CD14-positive monocyte (primary cell): Measurements from ENCODE around the gene VIM. TPM values are rescaled to one million over a fixed set of nuclear protein-coding genes. Genes with fewer than 3 reads are reported as not detected.

Experiments
- DNase-seq, 3 donors: peaks; one replicate each; pipeline ENCODE4 v3.0.0-alpha.2; 2011 to 2022
- H2AFZ ChIP-seq: 2 replicates; pipeline ENCODE4 v1.6.0; 2012; ENCODE audit warnings: mild to moderate bottlenecking, low read depth, low read length, inconsistent platforms; ENCODE audit not compliant: insufficient read depth, poor library complexity, severe bottlenecking
- H3K27ac ChIP-seq, 2 donors: 1 replicate in 1 of 2; 2 replicates in 1 of 2; pipeline ENCODE4 v1.5.1; 2012 to 2013; ENCODE audit warnings: low read length in 2 of 2, control low read depth in 1 of 2, inconsistent platforms in 1 of 2, low read depth in 1 of 2, mild to moderate bottlenecking in 1 of 2
- H3K27me3 ChIP-seq, 2 donors: one replicate each; pipeline versions ENCODE4 v1.6.0 to v1.6.1; 2011 to 2013; ENCODE audit warnings: low read length in 2 of 2; ENCODE audit not compliant: control insufficient read depth in 2 of 2, insufficient read depth in 2 of 2
- H3K36me3 ChIP-seq, 2 donors: replicated peaks in 1 of 2; 1 replicate in 1 of 2; 2 replicates in 1 of 2; pipeline versions ENCODE4 v1.5.1 to v1.6.1; 2012 to 2013; ENCODE audit warnings: low read length in 2 of 2, control low read depth in 1 of 2, inconsistent platforms in 1 of 2, mild to moderate bottlenecking in 1 of 2; ENCODE audit not compliant: insufficient read depth in 2 of 2, control insufficient read depth in 1 of 2
- H3K4me1 ChIP-seq, 2 donors: 1 replicate in 1 of 2; 2 replicates in 1 of 2; pipeline versions ENCODE4 v1.5.1 to v1.6.1; 2012 to 2013; ENCODE audit warnings: low read length in 2 of 2, control low read depth in 1 of 2, inconsistent platforms in 1 of 2, mild to moderate bottlenecking in 1 of 2, moderate library complexity in 1 of 2; ENCODE audit not compliant: insufficient read depth in 2 of 2, control insufficient read depth in 1 of 2
- H3K4me2 ChIP-seq: replicated peaks from 2 replicates; pipeline ENCODE3; 2012; ENCODE audit warnings: low read length, moderate library complexity, mild to moderate bottlenecking; ENCODE audit not compliant: poor library complexity, severe bottlenecking; ENCODE audit errors: extremely low read depth
- H3K4me3 ChIP-seq, 3 experiments: fragments of 200-600 bp in 1 of 3; sonication (generic) in 1 of 3; replicated peaks in 1 of 3; 1 replicate in 2 of 3; 2 replicates in 1 of 3; pipeline ENCODE4 v1.5.1; 2011 to 2013; ENCODE audit warnings: low read length in 3 of 3, mild to moderate bottlenecking in 3 of 3, control low read depth in 2 of 3, low read depth in 2 of 3, inconsistent platforms in 1 of 3, moderate library complexity in 1 of 3
- H3K79me2 ChIP-seq: 2 replicates; pipeline ENCODE4 v1.6.0; 2012; ENCODE audit warnings: mild to moderate bottlenecking, control low read depth, inconsistent platforms, low read length, moderate library complexity; ENCODE audit not compliant: insufficient read depth
- H3K9ac ChIP-seq: 2 replicates; pipeline ENCODE4 v1.6.0; 2017; ENCODE audit warnings: low read length, mild to moderate bottlenecking; ENCODE audit not compliant: insufficient read depth, poor library complexity, severe bottlenecking
- H3K9me3 ChIP-seq, 2 donors: replicated peaks in 1 of 2; 1 replicate in 1 of 2; 2 replicates in 1 of 2; pipeline versions ENCODE4 v1.5.1 to v1.6.1; 2012 to 2013; ENCODE audit warnings: low read length in 2 of 2, control low read depth in 1 of 2; ENCODE audit not compliant: control insufficient read depth in 1 of 2, insufficient read depth in 1 of 2
- H4K20me1 ChIP-seq: 2 replicates; pipeline ENCODE4 v1.6.0; 2012; ENCODE audit warnings: mild to moderate bottlenecking, low read length, control low read depth, moderate library complexity; ENCODE audit not compliant: insufficient read depth
- H3K27ac Mint-ChIP-seq, 7 donors: one replicate each; pipeline ENCODE4 v1.8.0; 2020; ENCODE audit warnings: mild to moderate bottlenecking in 7 of 7, mixed read lengths in 7 of 7, moderate library complexity in 6 of 7, inconsistent platforms in 2 of 7
- H3K27me3 Mint-ChIP-seq, 3 donors: one replicate each; pipeline ENCODE4 v1.8.0; 2021 to 2022; ENCODE audit warnings: low read depth in 3 of 3, mild to moderate bottlenecking in 3 of 3, mixed read lengths in 3 of 3, moderate library complexity in 3 of 3, inconsistent platforms in 1 of 3
- H3K36me3 Mint-ChIP-seq, 2 donors: one replicate each; pipeline ENCODE4 v1.8.0; 2020; ENCODE audit warnings: mixed read lengths in 2 of 2, inconsistent platforms in 1 of 2, mild to moderate bottlenecking in 1 of 2
- H3K4me1 Mint-ChIP-seq: one replicate; pipeline ENCODE4 v1.8.0; 2020; ENCODE audit warnings: mild to moderate bottlenecking, mixed read lengths
- H3K4me3 Mint-ChIP-seq, 2 donors: one replicate each; pipeline ENCODE4 v1.8.0; 2020; ENCODE audit warnings: mild to moderate bottlenecking in 2 of 2, mixed read lengths in 2 of 2, moderate library complexity in 1 of 2
- H3K9me3 Mint-ChIP-seq, 7 donors: one replicate each; pipeline ENCODE4 v1.8.0; 2020 to 2022; ENCODE audit warnings: mixed read lengths in 7 of 7, mild to moderate bottlenecking in 6 of 7, moderate library complexity in 6 of 7, inconsistent platforms in 2 of 7
- WGBS: methylation state at CpG from one replicate; pipeline ENCODE4 v1.1.5; 2013; ENCODE audit warnings: missing lambda C conversion rate; ENCODE audit not compliant: insufficient coverage; 5-methylcytosine and 5-hydroxymethylcytosine counted together
- intact Hi-C, 2 donors: fragments of 100-400 bp; cut with micrococcal nuclease; formaldehyde crosslinking; loops; one replicate each; pipeline versions ENCODE4 v1.15.0 to v1.15.1; 2023
- polyA plus RNA-seq, 3 donors: library from polyadenylated mRNA; depleted of rRNA in 1 of 3; unstranded in 2 of 3; stranded (reverse) in 1 of 3; fragments of 300-500 nt in 2 of 3; fragments of >200 nt in 1 of 3; fragmentation: Illumina TruSeq in 2 of 3; gene quantifications; 1 replicate in 2 of 3; 2 replicates in 1 of 3; pipeline ENCODE4 v1.2.3, GENCODE V29; 2012 to 2021
- TF ChIP-seq, protein P1 (sequence below): fragments of 200-600 bp; IDR thresholded peaks from one replicate; pipeline ENCODE4 v1.8.0; 2022; ENCODE audit warnings: antibody characterized with exemption, mild to moderate bottlenecking

The VIM gene
- polyA plus RNA-seq, 3 donors: 697 to 4,055 (median 932) TPM

DNA sequence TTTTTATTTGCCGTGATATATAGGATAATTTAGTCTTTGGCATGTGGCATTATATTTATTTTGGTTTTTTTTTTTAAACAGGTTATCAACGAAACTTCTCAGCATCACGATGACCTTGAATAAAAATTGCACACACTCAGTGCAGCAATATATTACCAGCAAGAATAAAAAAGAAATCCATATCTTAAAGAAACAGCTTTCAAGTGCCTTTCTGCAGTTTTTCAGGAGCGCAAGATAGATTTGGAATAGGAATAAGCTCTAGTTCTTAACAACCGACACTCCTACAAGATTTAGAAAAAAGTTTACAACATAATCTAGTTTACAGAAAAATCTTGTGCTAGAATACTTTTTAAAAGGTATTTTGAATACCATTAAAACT lies 9.1 kb downstream of the VIM start:
- peaks cover 24% of the 10 kb centered on the region for H3K79me2 ChIP-seq
- Mint-ChIP-seq H3K36me3 (peaks cover 56 to 66% of the 10 kb centered on the region in 2 donors), H3K9me3 (no peaks in the 10 kb centered on the region), H3K27me3 (peaks cover 0 to 3% (median 2%) of the 10 kb centered on the region in 3 donors), H3K27ac (peak overlapping the region in 3 of 7 donors; percentile 35 to 86 (median 43)), H3K4me3 (no peak overlapping the region), H3K4me1 (peaks cover 19% of the 10 kb centered on the region)
- peaks cover 12 to 32% of the 10 kb centered on the region in 2 donors for H3K4me1 ChIP-seq
- no peak overlapping the region for H3K9ac ChIP-seq
- no peak overlapping the region for H2AFZ ChIP-seq
- no peaks in the 10 kb centered on the region for H3K9me3 ChIP-seq
- no peaks in the 10 kb centered on the region for H3K27me3 ChIP-seq
- peaks cover 70% of the 10 kb centered on the region for H4K20me1 ChIP-seq
- WGBS: 90% methylated on average over 2 of the region's 5 CpGs
- H3K4me3 ChIP-seq: no peak overlapping the region
- no peak overlapping the region for H3K4me2 ChIP-seq
- intact Hi-C loops: loop anchor here (5.0 to 10.0 kb wide), 2 partner anchors 35 to 332 kb away; partner anchors contain the start of gene TRDMT1 (in 1 of the 2)
- H3K36me3 ChIP-seq: peaks cover 60 to 62% of the 10 kb centered on the region in 2 donors
- TF ChIP-seq, protein P1, sequence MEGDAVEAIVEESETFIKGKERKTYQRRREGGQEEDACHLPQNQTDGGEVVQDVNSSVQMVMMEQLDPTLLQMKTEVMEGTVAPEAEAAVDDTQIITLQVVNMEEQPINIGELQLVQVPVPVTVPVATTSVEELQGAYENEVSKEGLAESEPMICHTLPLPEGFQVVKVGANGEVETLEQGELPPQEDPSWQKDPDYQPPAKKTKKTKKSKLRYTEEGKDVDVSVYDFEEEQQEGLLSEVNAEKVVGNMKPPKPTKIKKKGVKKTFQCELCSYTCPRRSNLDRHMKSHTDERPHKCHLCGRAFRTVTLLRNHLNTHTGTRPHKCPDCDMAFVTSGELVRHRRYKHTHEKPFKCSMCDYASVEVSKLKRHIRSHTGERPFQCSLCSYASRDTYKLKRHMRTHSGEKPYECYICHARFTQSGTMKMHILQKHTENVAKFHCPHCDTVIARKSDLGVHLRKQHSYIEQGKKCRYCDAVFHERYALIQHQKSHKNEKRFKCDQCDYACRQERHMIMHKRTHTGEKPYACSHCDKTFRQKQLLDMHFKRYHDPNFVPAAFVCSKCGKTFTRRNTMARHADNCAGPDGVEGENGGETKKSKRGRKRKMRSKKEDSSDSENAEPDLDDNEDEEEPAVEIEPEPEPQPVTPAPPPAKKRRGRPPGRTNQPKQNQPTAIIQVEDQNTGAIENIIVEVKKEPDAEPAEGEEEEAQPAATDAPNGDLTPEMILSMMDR: no peak
- no peak overlapping the region for H3K27ac ChIP-seq
- no peak for DNase-seq

DNA sequence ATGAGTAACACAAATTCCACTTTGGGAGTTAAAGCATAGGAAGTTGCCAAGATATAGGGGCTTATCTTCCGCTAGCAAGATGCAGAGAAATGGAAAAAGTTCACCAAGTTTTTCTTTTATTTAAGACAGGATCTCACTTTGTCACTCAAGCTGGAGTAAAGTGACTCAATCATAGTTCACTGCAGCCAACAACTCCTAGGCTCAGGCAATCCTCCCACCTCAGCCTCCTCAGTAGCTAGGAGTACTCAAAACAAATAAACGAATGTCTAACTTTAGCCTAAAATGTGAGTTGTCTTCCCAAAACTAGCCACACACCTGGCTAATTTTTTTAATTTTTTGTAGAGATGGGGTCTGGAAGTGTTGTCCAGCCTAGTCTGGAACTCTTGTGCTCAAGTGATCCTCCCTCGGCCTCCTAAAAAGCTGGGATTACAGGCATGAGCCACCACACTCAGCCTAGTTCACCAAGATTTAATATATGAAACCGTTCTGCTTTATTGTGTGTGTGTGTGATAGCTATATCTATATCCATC lies 9.9 kb downstream of the VIM start:
- TF ChIP-seq, protein P1: no peak
- intact Hi-C loops: loop anchor here (5.0 to 10.0 kb wide), 2 partner anchors 36 to 333 kb away; partner anchors contain the start of gene TRDMT1 (in 1 of the 2)
- Histone ChIP-seq H3K27ac (no peak overlapping the region), H3K9me3 (no peaks in the 10 kb centered on the region), H3K4me2 (no peak overlapping the region), H3K27me3 (no peaks in the 10 kb centered on the region), H2AFZ (no peak overlapping the region), H3K9ac (no peak overlapping the region), H3K36me3 (peaks cover 53 to 54% of the 10 kb centered on the region in 2 donors), H3K79me2 (peaks cover 17% of the 10 kb centered on the region), H3K4me3 (no peak overlapping the region), H4K20me1 (peaks cover 62% of the 10 kb centered on the region), H3K4me1 (peaks cover 8 to 24% of the 10 kb centered on the region in 2 donors)
- peak in 2 of 3 donors; percentile 29 to 32 for DNase-seq
- H3K36me3 Mint-ChIP-seq: peaks cover 49 to 58% of the 10 kb centered on the region in 2 donors
- H3K4me1 Mint-ChIP-seq: peaks cover 17% of the 10 kb centered on the region
- no peaks in the 10 kb centered on the region for H3K9me3 Mint-ChIP-seq
- peak overlapping the region; percentile 2 to 89 (median 69) for H3K27ac Mint-ChIP-seq
- no peak overlapping the region for H3K4me3 Mint-ChIP-seq
- peaks cover 0 to 3% (median 2%) of the 10 kb centered on the region in 3 donors for H3K27me3 Mint-ChIP-seq
- no CpG with 5 or more reads among the region's 4 CpGs for WGBS
